K562 (cell line): ENCODE measurements around the gene MAP2K7. TPM values are rescaled to one million over a fixed set of nuclear protein-coding genes. Genes with fewer than 3 reads are reported as not detected.

Source experiments
- ARNT ChIP-seq, 2 experiments: fragments of 450-650 bp; IDR thresholded peaks; 2 replicates each; pipeline ENCODE4 v1.6.1; 2016; ENCODE audit warnings: mild to moderate bottlenecking in 1 of 2
- ETS1 ChIP-seq: conservative IDR thresholded peaks from 2 replicates; pipeline ENCODE4 v1.6.1; 2011; ENCODE audit warnings: low read depth, mild to moderate bottlenecking, low read length; ENCODE audit not compliant: control insufficient read depth
- GABPB1 ChIP-seq: sonication (generic); formaldehyde crosslinking; IDR thresholded peaks from 2 replicates; pipeline ENCODE4 v1.8.0; 2022; ENCODE audit warnings: mild to moderate bottlenecking, missing genetic modification reagents
- MGA ChIP-seq: fragments of 450-650 bp; IDR thresholded peaks from 2 replicates; pipeline ENCODE4 v1.6.1; 2016; ENCODE audit warnings: mild to moderate bottlenecking, moderate library complexity
- MNT ChIP-seq, 2 experiments: fragments of 450-650 bp; conservative IDR thresholded peaks; 2 replicates each; pipeline ENCODE4 v1.6.1; 2017; ENCODE audit warnings: mild to moderate bottlenecking in 2 of 2, moderate library complexity in 2 of 2
- SMARCA5 ChIP-seq: fragments of 450-650 bp; IDR thresholded peaks from 2 replicates; pipeline ENCODE4 v1.6.1; 2016
- SMARCE1 ChIP-seq: fragments of 450-650 bp; IDR thresholded peaks from 2 replicates; pipeline ENCODE4 v1.7.1; 2016; ENCODE audit warnings: mild to moderate bottlenecking
- ZNF324 ChIP-seq: fragments of 250-450 bp; sonication (Bioruptor Pico); IDR thresholded peaks from 2 replicates; pipeline ENCODE4 v1.4.0; 2020; ENCODE audit warnings: mild to moderate bottlenecking
- ZNF384 ChIP-seq: IDR thresholded peaks from 2 replicates; pipeline ENCODE4 v1.6.1; 2012; ENCODE audit warnings: low read depth, low read length, improper control_type of control experiment
- polyA plus RNA-seq, 8 experiments: library from polyadenylated mRNA; depleted of rRNA in 4 of 8; stranded (reverse) in 5 of 8; unstranded in 3 of 8; fragments of >200 nt; fragmentation: Nextera tagmentation in 2 of 8; fragmentation: Illumina TruSeq in 1 of 8; extraction: Ambion mirVana in 2 of 8; extraction: Trizol in 1 of 8; gene quantifications; 2 replicates each; pipeline versions ENCODE4 v1.2.1 to v1.2.3, GENCODE V29; 2011 to 2014; ENCODE audit warnings: inconsistent platforms in 1 of 8, missing spikeins in 1 of 8
- total RNA-seq, 7 experiments: library from RNA; depleted of rRNA in 6 of 7; stranded (reverse); fragments of >200 nt in 6 of 7; fragmentation: Illumina TruSeq in 2 of 7; extraction: Trizol in 2 of 7; gene quantifications; 2 replicates each; pipeline versions ENCODE4 v1.2.1 to v1.2.3, GENCODE V29; 2011 to 2021; ENCODE audit warnings: low replicate concordance in 1 of 7

The MAP2K7 gene
- total and polyA plus RNA-seq, 9 of the 15 experiments (the other 6 are each of a cell fraction or from before 2014, with no cell fraction given), result 0.51 to 45.8 (median 14.1) TPM

- TF ChIP-seq MNT (conservative IDR thresholded peaks at IDR 0.05) (peak; percentile 88 to 89), ZNF384 (peak; percentile 79), ETS1 (peak; percentile 24; the same call in 1 of the 2 replicates), ARNT (IDR thresholded peaks at IDR 0.05) (peak in 1 of 2 experiments; percentile 69; a peak in 2 of 4 replicates), GABPB1 (CRISPR knock-in tag) (no peak), ZNF324 (no peak), MGA (peak; percentile 59), SMARCE1 (peak; percentile 43; the same call in 1 of the 2 replicates), SMARCA5 (peak; percentile 77)
Observed at GRCh38 chr19:7944177-7944761, 40.6 kb downstream of the MAP2K7 start (continued).
